ENCODE results near the gene PKP2. TPM values are rescaled to one million over a fixed set of nuclear protein-coding genes. Genes with fewer than 3 reads are reported as not detected.

The PKP2 gene
- total and polyA plus RNA-seq, 9 of the 15 experiments (the other 6 are each of a cell fraction or from before 2014, with no cell fraction given): 1.6 to 4.2 (median 2.8) TPM

GRCh38 chr12:32773691-32774090 lies 122.9 kb downstream of the PKP2 start:
- ChIA-PET POLR2A (interaction anchor here (0.6 to 1.2 kb wide), 2 partner anchors 10 to 149 kb away, joined by 3 read pairs; no protein-coding TSS in a partner anchor), CTCF (ENCODE audit: low intra/inter-chr PET ratio) (no interaction called here)
- Histone ChIP-seq H3K36me3 (ENCODE audit: control insufficient read depth, insufficient read depth, low read length) (no peaks in the 10 kb centered on the region), H3K27me3 (ENCODE audit: control insufficient read depth in 2 of 2, insufficient read depth in 2 of 2, low read length in 2 of 2) (peaks cover 2 to 7% of the 10 kb centered on the region in 2 experiments; a peak in 2 of 5 replicates), H3K4me1 (replicated peaks in 1 of 2; ENCODE audit: control insufficient read depth in 2 of 2, insufficient read depth in 2 of 2, low read length in 2 of 2) (no peaks in the 10 kb centered on the region), H3K9ac (ENCODE audit: insufficient read depth in 1 of 2, low read depth in 2 of 2, low read length in 2 of 2) (no peak overlapping the region), H3K9me1 (ENCODE audit: control insufficient read depth, insufficient read depth, low read length) (no peaks in the 10 kb centered on the region), H3K4me2 (ENCODE audit: insufficient read depth, low read length) (no peak overlapping the region), H3K27ac (ENCODE audit: extremely low read depth, low read depth, low read length) (no peak overlapping the region), H3K9me3 (replicated peaks; ENCODE audit: control insufficient read depth, insufficient read depth, low read depth, low read length) (no peaks in the 10 kb centered on the region), H4K20me1 (replicated peaks; ENCODE audit: control insufficient read depth, insufficient read depth, low read length) (no peaks in the 10 kb centered on the region), H3K4me3 (no peak overlapping the region), H2AFZ (ENCODE audit: low read depth, low read length) (no peak overlapping the region), H3K79me2 (ENCODE audit: control insufficient read depth, insufficient read depth, low read length) (no peaks in the 10 kb centered on the region)
- FAIRE-seq (no peak), ATAC-seq (no peak), DNase-seq (ENCODE audit: extremely low read depth in 1 of 4, low spot score in 3 of 4) (no peak)
- BruUV-seq (replicated peaks): no TSS peak
- TF ChIP-seq ZNF444 (CRISPR knock-in tag; IDR thresholded peaks at IDR 0.05): no peak
- TF ChIP-seq NCOA4 (IDR thresholded peaks at IDR 0.05; ENCODE audit: partially characterized antibody): no peak
- no peak for TF ChIP-seq RERE (CRISPR knock-in tag; IDR thresholded peaks at IDR 0.05; ENCODE audit: borderline replicate concordance)
- TF ChIP-seq ATF6 (CRISPR knock-in tag; IDR thresholded peaks at IDR 0.05): no peak
- no peak for TF ChIP-seq PPARD (CRISPR knock-in tag; IDR thresholded peaks at IDR 0.05)
- TF ChIP-seq STAG1 (CRISPR knock-in tag; IDR thresholded peaks at IDR 0.05; ENCODE audit: borderline replicate concordance): no peak
- TF ChIP-seq MCM5 (IDR thresholded peaks at IDR 0.05; ENCODE audit: low read depth): no peak
- intact Hi-C loops (cut with micrococcal nuclease): no loop called here
- WGBS (ENCODE audit: insufficient coverage, low coverage, missing lambda C conversion rate): 2% methylated on average over 6 of the region's 6 CpGs
- in situ Hi-C loops (cut with MboI): no loop called here
